GM19468 (cell line): ENCODE data around the gene IRS1.
A peak's percentile ranks its signal among the peaks of the same experiment; 100 is the strongest.

Source experiments
- ATAC-seq: cut with Tn5 transposase; IDR thresholded peaks from one replicate; pipeline ENCODE4 v1.9.1; 2021; ENCODE audit warnings: mild to moderate bottlenecking, moderate library complexity, moderate number of reproducible peaks; ENCODE audit not compliant: unreplicated experiment; ENCODE audit errors: extremely low read depth

IRS1 gene

DNA sequence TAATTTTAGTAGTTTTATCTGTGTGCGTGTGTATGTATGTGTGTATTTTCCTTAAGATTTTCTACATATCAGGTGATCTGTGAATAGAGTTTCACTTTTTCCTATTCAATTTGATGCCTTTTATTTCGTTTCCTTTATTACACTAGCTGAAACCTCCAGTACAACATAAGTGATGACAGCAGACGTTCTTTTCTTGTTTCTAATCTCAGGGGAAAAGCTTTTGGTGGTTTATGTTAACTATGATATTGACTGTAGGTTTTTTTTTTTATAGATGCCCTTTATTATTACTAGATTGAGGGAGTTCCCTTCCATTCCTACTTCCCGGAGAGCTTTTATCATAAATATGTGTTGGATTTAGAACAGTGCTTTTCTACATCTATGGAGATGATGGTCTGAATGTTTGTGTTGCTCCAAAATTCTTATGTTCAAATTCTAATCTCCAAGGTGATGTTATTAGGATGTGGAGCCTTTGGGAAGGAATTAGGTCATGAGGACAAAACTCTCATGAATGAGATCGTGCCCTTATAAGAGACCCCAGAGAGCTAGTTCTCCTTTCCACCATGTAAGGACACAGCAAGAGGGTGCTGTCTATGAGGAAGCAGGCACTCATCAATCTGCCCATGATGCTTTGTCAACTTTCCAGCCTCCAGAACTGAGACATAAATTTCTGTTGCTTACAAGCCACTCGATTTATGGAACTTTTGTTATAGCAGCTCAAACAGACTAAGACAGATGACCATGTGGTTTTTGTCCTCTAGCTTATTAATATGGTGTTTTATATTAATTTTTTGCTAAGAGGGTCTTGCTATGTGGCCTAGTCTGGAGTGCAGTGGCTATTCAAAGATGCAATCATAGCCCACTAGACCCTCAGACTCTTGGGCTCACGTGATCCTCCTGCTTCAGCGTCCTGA, 30.4 kb upstream of the IRS1 start:
- no peak for ATAC-seq

- ATAC-seq: no peak
These were observed 28.6 kb upstream of the IRS1 start for GRCh38 chr2:226828191-226828590.

DNA sequence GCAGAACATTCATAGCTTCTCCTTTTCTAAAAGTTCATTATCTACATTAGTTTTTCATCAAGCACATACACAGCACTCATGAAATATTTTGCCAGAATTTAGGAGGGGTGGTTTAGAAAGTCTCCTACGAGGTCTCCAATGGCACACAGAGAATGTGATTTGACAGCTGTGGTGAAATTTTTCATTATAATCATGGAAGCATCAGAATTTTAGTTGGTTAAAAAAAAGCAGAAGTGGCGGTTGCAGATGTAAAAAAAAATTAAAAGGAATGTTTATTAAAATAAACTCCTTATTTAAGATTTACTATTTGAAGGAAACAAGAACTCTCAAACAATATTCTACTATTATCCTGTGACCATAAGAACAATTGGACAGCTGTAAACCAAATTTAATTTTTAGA, 25.4 kb upstream of the IRS1 start:
- ATAC-seq: no peak

DNA sequence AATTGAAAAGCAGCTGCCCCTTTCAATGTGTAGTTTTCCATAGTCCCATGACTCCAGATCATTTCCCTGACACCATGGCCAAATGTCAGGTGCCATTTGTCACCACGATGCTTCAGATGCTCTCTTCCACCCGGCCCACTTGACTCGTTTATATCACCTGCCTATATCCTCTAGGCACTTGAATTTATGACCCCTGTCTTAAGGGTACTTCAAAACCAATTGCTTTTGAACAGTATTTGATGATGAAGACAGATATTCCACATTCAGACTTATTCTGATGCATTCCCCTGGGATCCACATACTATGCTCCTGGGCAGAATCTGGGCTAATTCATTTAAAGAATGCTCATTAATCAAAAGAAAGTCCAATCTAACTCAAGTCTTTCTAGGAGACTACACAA, 19.3 kb upstream of the IRS1 start:
- ATAC-seq: no peak

DNA sequence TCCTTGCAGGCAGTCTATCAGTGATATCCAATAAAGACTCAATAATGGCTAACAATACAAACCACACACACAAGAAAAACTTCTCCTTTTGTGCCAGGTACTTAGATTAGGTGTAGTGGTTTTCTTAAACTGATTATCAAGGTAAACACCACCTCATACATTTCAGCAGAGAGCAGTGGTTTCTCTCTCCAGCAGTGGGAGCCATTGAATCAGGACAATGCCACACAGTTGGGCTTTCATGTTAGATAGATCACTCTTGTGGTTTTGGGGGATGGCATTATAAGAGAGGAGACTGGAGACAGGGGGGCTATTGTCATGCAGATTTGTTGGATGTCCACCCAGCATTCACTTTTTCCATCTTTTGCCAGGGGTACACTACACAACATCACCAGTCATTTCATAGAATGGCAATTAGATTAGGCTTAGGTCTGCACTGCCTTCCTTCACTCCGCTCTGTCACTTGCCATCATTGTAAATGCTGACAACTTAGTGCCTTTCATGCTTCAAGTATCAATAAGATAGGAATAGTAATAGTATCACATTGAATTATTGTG, 13.6 kb upstream of the IRS1 start:
- ATAC-seq: no peak

DNA sequence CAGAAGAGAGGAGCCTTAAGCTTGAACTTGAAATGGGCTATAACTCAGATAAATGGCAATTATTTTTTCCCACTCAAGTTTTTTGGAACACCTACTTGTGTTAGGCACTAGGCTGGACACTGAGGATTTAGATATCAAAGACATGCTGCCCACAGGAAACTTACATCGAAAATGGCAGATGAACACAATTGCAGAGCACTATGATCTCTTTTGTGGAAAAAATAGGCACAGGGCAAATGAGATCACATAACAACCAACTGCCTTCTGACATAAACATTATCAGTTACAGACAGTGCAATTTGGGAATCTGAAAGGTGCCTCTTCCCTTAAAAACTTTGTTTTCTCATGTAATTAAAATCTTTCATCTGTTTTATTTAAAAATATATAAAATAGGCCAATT, 3.8 kb upstream of the IRS1 start:
- ATAC-seq: no peak

DNA sequence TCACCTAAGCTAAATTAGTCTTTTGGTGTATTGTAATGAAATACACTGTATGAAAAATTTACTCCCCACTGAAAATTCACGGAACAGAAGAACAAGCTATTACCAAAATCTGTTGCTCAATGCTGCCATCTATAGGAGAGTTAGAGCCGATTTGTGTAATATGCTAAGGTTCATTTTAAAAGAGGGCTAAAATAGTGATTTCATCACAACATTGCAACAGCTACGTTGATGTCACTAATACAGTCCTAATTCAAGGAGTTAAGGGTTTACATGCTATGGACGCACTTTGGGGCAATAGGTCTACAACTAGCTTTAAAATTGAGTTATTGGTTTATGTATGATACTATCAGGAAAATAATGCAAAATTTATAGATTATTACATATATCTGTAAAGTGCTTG, 3.0 kb upstream of the IRS1 start:
- no peak for ATAC-seq

DNA sequence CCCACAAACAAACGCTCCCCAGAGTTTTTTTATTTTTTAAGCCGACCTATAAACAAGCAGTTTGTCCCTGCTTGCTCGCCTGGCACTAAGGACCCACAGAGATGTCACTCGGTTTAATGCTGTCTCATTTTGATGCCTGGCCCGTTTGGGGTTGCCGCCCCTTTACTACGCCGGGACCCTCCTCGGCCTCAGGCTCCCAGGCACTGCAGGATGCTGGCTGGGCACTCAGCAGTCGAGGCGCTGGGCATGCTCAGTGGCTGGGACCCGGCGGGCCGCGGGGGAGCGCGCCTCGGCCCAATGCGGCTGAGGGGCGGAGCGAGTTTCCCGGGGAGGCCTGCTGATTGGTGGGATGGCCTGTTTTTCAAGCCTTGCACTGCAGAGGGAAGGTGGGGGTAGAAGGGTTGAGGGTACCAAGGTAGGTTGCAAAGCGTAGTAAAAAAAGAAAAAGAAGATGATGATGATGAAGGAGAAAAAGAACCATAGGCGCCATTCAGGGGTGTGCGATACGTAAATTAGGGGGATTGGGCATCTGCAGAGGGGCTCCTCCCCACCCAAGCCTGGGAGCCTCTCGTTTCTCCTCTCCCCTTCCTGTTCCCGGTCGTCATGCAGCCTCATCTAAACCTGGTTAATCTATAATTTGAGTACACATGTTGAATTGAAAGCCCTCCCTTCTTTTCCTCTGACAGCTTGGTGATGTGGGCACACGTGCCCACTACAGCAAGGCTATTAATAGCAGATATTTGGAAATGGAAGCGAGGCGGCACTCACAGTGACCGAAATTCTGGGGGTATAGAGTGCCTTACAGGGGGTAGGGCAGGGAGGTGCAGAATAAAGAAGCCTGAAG, 1.5 kb upstream of the IRS1 start:
- ATAC-seq: peak; percentile 86

DNA sequence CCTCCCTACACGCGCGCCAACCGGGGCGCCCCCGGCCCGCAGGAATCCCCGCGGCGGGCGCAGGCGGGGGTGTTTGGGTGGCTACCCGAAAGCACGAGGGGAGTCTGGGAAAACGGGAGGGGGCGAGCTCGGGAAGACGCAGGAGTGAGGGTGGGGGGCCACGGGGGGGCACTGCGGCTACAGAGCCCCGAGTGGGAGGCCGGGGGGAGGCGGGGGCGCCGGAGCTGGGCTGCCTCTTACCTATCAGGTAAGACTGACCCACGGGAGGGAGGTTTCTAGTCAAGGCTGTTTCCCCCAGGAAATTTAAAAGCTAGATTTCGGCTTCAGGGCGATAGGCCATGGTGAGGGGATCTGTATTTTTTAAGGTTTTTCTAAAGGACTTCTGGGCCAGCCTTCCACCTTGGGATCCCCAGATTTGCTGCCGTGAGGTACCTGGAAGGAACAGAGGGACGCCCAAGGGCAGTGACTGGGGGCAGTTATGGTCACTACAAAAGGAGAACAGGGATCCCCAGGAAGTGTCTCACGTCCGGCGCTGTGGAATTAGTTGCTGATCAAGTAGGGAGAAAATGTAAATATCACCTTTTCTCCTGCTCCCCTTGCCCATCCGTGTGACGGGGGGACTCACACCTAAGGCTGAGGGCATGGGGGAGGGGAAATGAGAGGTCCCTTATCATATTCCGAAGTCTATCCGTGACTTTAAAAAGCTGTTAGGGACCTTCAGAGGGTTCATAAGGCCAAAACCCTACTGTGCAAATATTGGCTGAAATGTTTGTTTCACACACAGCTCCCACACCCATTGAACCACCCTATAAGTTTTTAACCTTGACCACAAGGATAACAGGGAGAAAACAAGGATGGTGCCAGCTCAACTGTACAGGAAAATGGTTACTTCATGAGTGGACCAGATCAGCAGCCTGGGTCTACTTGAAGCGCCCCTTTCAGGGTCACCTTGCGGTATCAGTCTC, 638 bp upstream of the IRS1 start:
- ATAC-seq: no peak

GRCh38 chr2:226798422-226799210, 1.0 kb downstream of the IRS1 start:
- no peak for ATAC-seq

DNA sequence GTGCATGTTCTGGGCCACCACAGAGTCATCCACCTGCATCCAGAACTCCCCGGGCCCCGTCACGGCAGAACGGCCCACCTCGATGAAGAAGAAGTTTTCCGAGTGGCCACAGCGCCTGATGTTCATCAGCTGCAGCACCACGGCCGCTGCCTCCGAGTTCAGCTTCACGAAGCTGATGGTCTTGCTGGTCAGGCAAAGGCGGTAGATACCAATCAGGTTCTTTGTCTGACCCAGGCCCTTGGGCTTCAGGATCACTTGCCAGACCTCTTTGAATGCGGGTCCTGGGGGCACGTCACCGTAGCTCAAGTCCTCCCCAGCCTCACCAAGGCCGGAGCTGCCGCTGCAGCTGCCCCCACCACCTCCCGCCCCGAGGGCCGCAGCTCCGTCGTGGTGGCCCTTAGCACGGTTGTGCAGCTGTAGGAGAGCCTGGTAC, 1.6 kb downstream of the IRS1 start:
- no peak for ATAC-seq

GRCh38 chr2:226797289-226797988, 2.2 kb downstream of the IRS1 start:
- no peak for ATAC-seq

DNA sequence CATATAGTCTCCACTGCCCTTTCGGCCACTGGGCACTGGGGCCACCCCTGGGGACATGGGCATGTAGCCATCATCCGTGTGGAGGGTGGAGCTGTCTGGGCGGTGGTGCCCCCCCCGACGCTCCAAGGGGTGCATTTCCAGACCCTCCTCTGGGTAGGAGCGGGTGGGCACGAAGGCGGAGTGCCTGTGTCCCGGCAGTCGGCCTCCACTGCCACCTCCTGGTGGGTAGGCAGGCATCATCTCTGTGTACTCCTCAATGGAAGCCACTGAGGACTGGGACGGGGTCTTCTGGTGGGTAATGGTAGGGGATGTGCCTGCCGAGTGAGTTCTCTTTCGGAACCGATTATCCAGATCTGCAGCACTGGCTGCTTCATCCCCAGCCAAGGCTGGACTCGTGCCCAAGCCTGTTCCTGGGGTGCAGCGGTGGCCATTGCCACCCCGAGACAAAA, 2.8 kb downstream of the IRS1 start:
- ATAC-seq: no peak

GRCh38 chr2:226796012-226796839, 3.4 kb downstream of the IRS1 start:
- no peak for ATAC-seq

DNA sequence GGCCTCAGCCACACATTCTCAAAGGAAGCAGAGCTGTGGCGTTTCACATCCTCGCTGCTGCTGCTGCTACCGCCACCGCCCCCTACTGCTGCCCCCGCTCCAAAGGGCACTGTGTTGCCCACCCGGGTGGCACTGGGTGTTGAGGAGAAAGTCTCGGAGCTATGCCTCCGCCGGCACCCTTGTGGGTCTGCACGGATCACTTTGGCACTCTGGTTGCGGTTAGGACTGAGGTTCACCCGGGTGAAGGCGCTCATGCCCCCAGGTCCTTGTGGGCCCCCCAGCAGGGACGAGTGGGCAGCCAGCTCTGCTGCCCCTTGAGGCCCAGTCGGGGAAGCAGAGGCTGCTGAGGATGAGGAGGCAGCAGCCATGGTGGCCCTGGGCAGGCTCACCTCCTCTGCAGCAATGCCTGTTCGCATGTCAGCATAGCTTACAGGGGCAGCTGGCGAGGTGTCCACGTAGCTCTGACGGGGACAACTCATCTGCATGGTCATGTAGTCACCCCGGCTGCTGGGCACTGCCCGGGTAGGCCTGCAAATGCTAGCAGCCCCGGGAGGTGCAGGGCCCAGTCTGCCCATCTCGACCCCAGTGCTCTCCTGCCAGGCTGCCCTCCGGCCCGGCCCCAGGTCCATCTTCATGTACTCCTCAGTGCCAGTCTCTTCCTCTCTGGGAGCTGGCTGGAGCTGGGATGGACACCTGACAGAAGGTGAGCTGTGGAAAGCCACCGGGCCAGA, 4.2 kb downstream of the IRS1 start:
- no peak for ATAC-seq

DNA sequence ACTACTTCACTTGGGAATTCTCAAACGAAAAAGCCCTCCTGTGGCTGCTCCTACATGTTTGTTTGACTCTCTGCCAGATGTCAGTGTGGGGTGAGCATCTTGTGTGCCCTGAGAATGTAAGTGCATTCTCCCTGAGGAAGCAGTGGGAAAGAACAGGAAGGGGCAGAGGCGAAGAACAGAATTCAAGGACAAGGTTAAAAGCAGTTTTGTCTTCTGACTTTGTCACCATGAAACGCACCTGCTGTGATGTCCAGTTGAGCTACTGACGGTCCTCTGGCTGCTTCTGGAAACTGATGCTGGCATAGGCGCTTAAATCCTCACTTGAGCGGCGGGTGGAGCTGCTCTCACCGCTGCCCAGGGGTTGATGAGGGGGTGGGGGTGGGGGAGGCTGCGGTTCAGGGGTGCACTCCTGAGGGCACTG, 4.9 kb downstream of the IRS1 start:
- ATAC-seq: no peak

GRCh38 chr2:226794196-226794661, 5.4 kb downstream of the IRS1 start:
- ATAC-seq: no peak
